HCT116 (cell line): ENCODE results near the gene EVX1. TPM values are rescaled to one million over a fixed set of nuclear protein-coding genes. Genes with fewer than 3 reads are reported as not detected.

Experiments used
- ATAC-seq: fragments of 200-7000 bp; cut with Tn5 transposase; 2 replicates; pipeline ENCODE4 v1.9.1; 2020; ENCODE audit warnings: mild to moderate bottlenecking, moderate library complexity
- BruUV-seq: library from RNA; stranded (reverse); fragments of 400-500 nt; replicated peaks from 2 replicates; lab custom pipeline; 2021; lab: Mats Ljungman, UMichigan
- CTCF ChIA-PET: fragments of 300-600 bp; sonication (Branson Sonifier 250); formaldehyde crosslinking; loops from one replicate; lab custom pipeline; 2021; ENCODE audit warnings: antibody characterized with exemption; lab: Charles Lee
- POLR2A ChIA-PET: fragments of 300-600, 350-600 bp; sonication (Branson Sonifier 250); formaldehyde crosslinking; loops from one replicate; lab custom pipeline; 2021; ENCODE audit warnings: antibody characterized with exemption; lab: Charles Lee
- RAD21 ChIA-PET, 2 experiments: fragments of 300-600 bp; sonication (Branson Sonifier 250); formaldehyde crosslinking; loops; one replicate each; lab custom pipeline; 2023; ENCODE audit warnings: low total read pairs in 2 of 2; ENCODE audit not compliant: uncharacterized antibody in 2 of 2, unreplicated experiment in 2 of 2, low non-redundant PET in 1 of 2; lab: Charles Lee
- DNase-seq: peaks from one replicate; pipeline ENCODE4 v3.0.0-alpha.2; 2010; ENCODE audit warnings: low read depth, low spot score
- H2AFZ ChIP-seq: fragments of 200-600 bp; shearing (Covaris generic), sonication (generic); 2 replicates; pipeline ENCODE4 v1.6.1; 2017; ENCODE audit warnings: low read depth, mixed run types, mixed read lengths, antibody characterized with exemption, low read length; ENCODE audit not compliant: poor library complexity, severe bottlenecking
- H3K27ac ChIP-seq: 2 replicates; pipeline ENCODE4 v1.5.1; 2012; ENCODE audit warnings: low read depth, low read length
- H3K27me3 ChIP-seq: fragments of 200-600 bp; sonication (generic); 2 replicates; pipeline ENCODE4 v1.6.1; 2016; ENCODE audit warnings: mixed run types, low read length, mixed read lengths; ENCODE audit not compliant: insufficient read depth
- H3K36me3 ChIP-seq, 2 experiments: fragments of 200-500 bp in 1 of 2; fragments of 200-600 bp in 1 of 2; sonication (Bioruptor generic) in 1 of 2; sonication (generic) in 1 of 2; 2 replicates each; pipeline versions ENCODE4 v1.5.1 to v1.6.1; 2014 to 2016; ENCODE audit warnings: low read length in 2 of 2, inconsistent platforms in 1 of 2, mixed read lengths in 1 of 2, mixed run types in 1 of 2; ENCODE audit not compliant: insufficient read depth in 2 of 2, control insufficient read depth in 1 of 2
- H3K4me1 ChIP-seq, 2 experiments: fragments of 200-600 bp in 1 of 2; sonication (generic) in 1 of 2; 2 replicates each; pipeline versions ENCODE4 v1.5.1 to v1.6.1; 2012 to 2017; ENCODE audit warnings: low read length in 2 of 2, inconsistent platforms in 1 of 2, mild to moderate bottlenecking in 1 of 2, mixed read lengths in 1 of 2, mixed run types in 1 of 2, moderate library complexity in 1 of 2; ENCODE audit not compliant: insufficient read depth in 2 of 2, control insufficient read depth in 1 of 2
- H3K4me2 ChIP-seq: fragments of 200-600 bp; sonication (generic); 2 replicates; pipeline ENCODE4 v1.6.1; 2017; ENCODE audit warnings: mixed run types, low read length, mixed read lengths
- H3K4me3 ChIP-seq, 2 experiments: fragments of 200-600 bp in 1 of 2; sonication (generic) in 1 of 2; replicated peaks in 1 of 2; 2 replicates each; pipeline ENCODE4 v1.5.1; 2011 to 2016; ENCODE audit warnings: low read length in 2 of 2, control low read depth in 1 of 2, low read depth in 1 of 2, mild to moderate bottlenecking in 1 of 2, mixed read lengths in 1 of 2, mixed run types in 1 of 2
- H3K79me2 ChIP-seq: fragments of 200-600 bp; sonication (generic); 2 replicates; pipeline ENCODE4 v1.6.1; 2017; ENCODE audit warnings: mild to moderate bottlenecking, mixed run types, low read length, moderate library complexity, mixed read lengths; ENCODE audit not compliant: insufficient read depth
- H3K9ac ChIP-seq: fragments of 200-600 bp; sonication (generic); 2 replicates; pipeline ENCODE4 v1.6.1; 2016; ENCODE audit warnings: low read length, mixed read lengths
- H3K9me2 ChIP-seq: fragments of 200-600 bp; sonication (generic), shearing (Covaris generic); 2 replicates; pipeline ENCODE4 v1.6.1; 2017; ENCODE audit warnings: mixed run types, mild to moderate bottlenecking, moderate library complexity; ENCODE audit not compliant: insufficient read depth
- H3K9me3 ChIP-seq, 2 experiments: fragments of 200-500 bp in 1 of 2; fragments of 200-600 bp in 1 of 2; sonication (Bioruptor generic) in 1 of 2; sonication (generic) in 1 of 2; 2 replicates each; pipeline ENCODE4 v1.6.1; 2014 to 2017; ENCODE audit warnings: low read length in 2 of 2, mixed read lengths in 2 of 2, inconsistent platforms in 1 of 2, low read depth in 1 of 2, mild to moderate bottlenecking in 1 of 2, mixed run types in 1 of 2, moderate library complexity in 1 of 2; ENCODE audit not compliant: control insufficient read depth in 1 of 2, insufficient read depth in 1 of 2
- H4K20me1 ChIP-seq: fragments of 200-600 bp; sonication (generic), shearing (Covaris generic); 2 replicates; pipeline ENCODE4 v1.6.1; 2017; ENCODE audit warnings: mixed run types, mild to moderate bottlenecking, moderate library complexity; ENCODE audit not compliant: insufficient read depth
- ATF3 ChIP-seq: IDR thresholded peaks from 2 replicates; pipeline ENCODE4 v1.6.1; 2012
- CBX3 ChIP-seq: IDR thresholded peaks from 2 replicates; pipeline ENCODE4 v1.6.1; 2012; ENCODE audit warnings: low read depth
- CEBPB ChIP-seq: IDR thresholded peaks from 2 replicates; pipeline ENCODE4 v1.6.1; 2012; ENCODE audit warnings: low read depth
- CTCF ChIP-seq, 3 experiments: fragments of 200-600 bp in 1 of 3; sonication (generic) in 1 of 3; IDR thresholded peaks in 2 of 3; conservative IDR thresholded peaks in 1 of 3; 2 replicates each; pipeline ENCODE4 v1.5.1; 2012 to 2017; ENCODE audit warnings: low read depth in 2 of 3, low read length in 2 of 3, antibody characterized with exemption in 1 of 3, borderline replicate concordance in 1 of 3, control low read depth in 1 of 3, mild to moderate bottlenecking in 1 of 3, mixed read lengths in 1 of 3, mixed run types in 1 of 3, moderate library complexity in 1 of 3; ENCODE audit not compliant: insufficient read depth in 1 of 3
- EGR1 ChIP-seq: IDR thresholded peaks from 2 replicates; pipeline ENCODE4 v1.6.1; 2012; ENCODE audit warnings: low read depth
- ELF1 ChIP-seq: IDR thresholded peaks from 2 replicates; pipeline ENCODE4 v1.6.1; 2012; ENCODE audit warnings: low read depth, borderline replicate concordance
- EZH2 ChIP-seq: fragments of 200-600 bp; sonication (generic); IDR thresholded peaks from 2 replicates; pipeline ENCODE4 v1.6.1; 2017; ENCODE audit warnings: antibody characterized with exemption, mixed run types
- EZH2phosphoT487 ChIP-seq: fragments of 200-600 bp; IDR thresholded peaks from 2 replicates; pipeline ENCODE4 v1.6.1; 2018; ENCODE audit warnings: antibody characterized with exemption, borderline replicate concordance
- MAX ChIP-seq: IDR thresholded peaks from 2 replicates; pipeline ENCODE4 v1.6.1; 2012
- POLR2A ChIP-seq: IDR thresholded peaks from 2 replicates; pipeline ENCODE4 v1.7.0; 2011; ENCODE audit warnings: borderline replicate concordance; ENCODE audit not compliant: insufficient read depth, insufficient read length; ENCODE audit errors: extremely low read depth
- RAD21 ChIP-seq: IDR thresholded peaks from 2 replicates; pipeline ENCODE4 v1.6.1; 2012; ENCODE audit warnings: low read depth, mild to moderate bottlenecking
- REST ChIP-seq: IDR thresholded peaks from 2 replicates; pipeline ENCODE4 v1.6.1; 2012; ENCODE audit warnings: low read depth
- SIN3A ChIP-seq: IDR thresholded peaks from 2 replicates; pipeline ENCODE4 v1.6.1; 2012; ENCODE audit warnings: low read depth
- SP1 ChIP-seq: IDR thresholded peaks from 2 replicates; pipeline ENCODE4 v1.6.1; 2012; ENCODE audit warnings: low read depth
- SRF ChIP-seq: IDR thresholded peaks from 2 replicates; pipeline ENCODE4 v1.6.1; 2012; ENCODE audit warnings: low read depth
- TCF7L2 ChIP-seq: IDR thresholded peaks from 2 replicates; pipeline ENCODE4 v1.7.0; 2011; ENCODE audit warnings: borderline replicate concordance, inconsistent platforms; ENCODE audit not compliant: insufficient read depth, insufficient read length; ENCODE audit errors: extremely low read depth
- YY1 ChIP-seq: IDR thresholded peaks from 2 replicates; pipeline ENCODE4 v1.6.1; 2011; ENCODE audit warnings: low read length, low read depth, moderate library complexity, mild to moderate bottlenecking; ENCODE audit not compliant: insufficient replicate concordance; ENCODE audit errors: extremely low read depth
- ZBTB33 ChIP-seq: IDR thresholded peaks from 2 replicates; pipeline ENCODE4 v1.6.1; 2011; ENCODE audit warnings: mild to moderate bottlenecking, low read length, moderate library complexity; ENCODE audit not compliant: insufficient replicate concordance; ENCODE audit errors: extremely low read depth
- ZFX ChIP-seq: fragments of 450-650 bp; IDR thresholded peaks from 2 replicates; pipeline ENCODE4 v1.6.1; 2017
- intact Hi-C: fragments of 100-400 bp; cut with micrococcal nuclease; formaldehyde crosslinking; loops from 2 replicates; pipeline ENCODE4 v1.10.0; 2022
- total RNA-seq: library from RNA; stranded (reverse); gene quantifications from one replicate; pipeline ENCODE4 v1.2.1, GENCODE V29; 2021; ENCODE audit not compliant: unreplicated experiment

EVX1 gene
- total RNA-seq, 1 experiment from 2014 or later: 0.25 TPM

GRCh38 chr7:27208998-27209397, 33.6 kb upstream of the EVX1 start:
- ATAC-seq: no peak
- Histone ChIP-seq H2AFZ (no peak overlapping the region), H3K4me1 (peaks cover 4 to 14% of the 10 kb centered on the region in 2 experiments; a peak in 3 of 4 replicates), H3K27ac (no peak overlapping the region), H3K9me3 (no peaks in the 10 kb centered on the region), H3K9me2 (no peaks in the 10 kb centered on the region), H3K27me3 (no peaks in the 10 kb centered on the region), H4K20me1 (no peaks in the 10 kb centered on the region), H3K4me3 (no peak overlapping the region), H3K79me2 (no peaks in the 10 kb centered on the region), H3K4me2 (no peak overlapping the region), H3K36me3 (no peaks in the 10 kb centered on the region), H3K9ac (no peak overlapping the region)
- CTCF ChIA-PET: interaction anchor here (0.7 to 1.6 kb wide), 4 partner anchors 9 to 1082 kb away, joined by 3 to 5 read pairs (median 4); partner anchors contain the start of gene HOXA13
- POLR2A ChIA-PET: interaction anchor here (0.6 kb wide), 1 partner anchor 1379 kb away, joined by 3 read pairs; no protein-coding TSS in a partner anchor
- intact Hi-C loops: no loop called here
- DNase-seq: no peak
- RAD21 ChIA-PET: no interaction called here
- no TSS peak for BruUV-seq
- TF ChIP-seq ELF1 (no peak), MAX (no peak), ZBTB33 (no peak), TCF7L2 (no peak), CBX3 (no peak), YY1 (no peak), EZH2 (no peak), ZFX (no peak), CTCF (IDR thresholded peaks at IDR 0.05 in 2 of 3, conservative IDR thresholded peaks at IDR 0.05 in 1 of 3; ENCODE audit: borderline replicate concordance in 1 of 3, insufficient read depth in 1 of 3, low read depth in 2 of 3, low read length in 2 of 3) (no peak), SP1 (no peak), SRF (no peak), EGR1 (no peak), EZH2phosphoT487 (no peak), CEBPB (no peak), POLR2A (no peak), REST (no peak), SIN3A (no peak), ATF3 (no peak), RAD21 (no peak)
